NCI-H1048 (cell line): ENCODE measurements around the gene PRKCH.
"Not testable (repeated sequence)": the region's sequence is repeated elsewhere in the genome, so short reads cannot be mapped to it uniquely, and the experiment has no call there.

Experiments
- DNase-seq: peaks from one replicate; lab custom pipeline; 2025; lab: John Stamatoyannopoulos, UW

The PRKCH gene

GRCh38 chr14:61516118-61516743, 194.9 kb downstream of the PRKCH start:
- no peak for DNase-seq

DNA sequence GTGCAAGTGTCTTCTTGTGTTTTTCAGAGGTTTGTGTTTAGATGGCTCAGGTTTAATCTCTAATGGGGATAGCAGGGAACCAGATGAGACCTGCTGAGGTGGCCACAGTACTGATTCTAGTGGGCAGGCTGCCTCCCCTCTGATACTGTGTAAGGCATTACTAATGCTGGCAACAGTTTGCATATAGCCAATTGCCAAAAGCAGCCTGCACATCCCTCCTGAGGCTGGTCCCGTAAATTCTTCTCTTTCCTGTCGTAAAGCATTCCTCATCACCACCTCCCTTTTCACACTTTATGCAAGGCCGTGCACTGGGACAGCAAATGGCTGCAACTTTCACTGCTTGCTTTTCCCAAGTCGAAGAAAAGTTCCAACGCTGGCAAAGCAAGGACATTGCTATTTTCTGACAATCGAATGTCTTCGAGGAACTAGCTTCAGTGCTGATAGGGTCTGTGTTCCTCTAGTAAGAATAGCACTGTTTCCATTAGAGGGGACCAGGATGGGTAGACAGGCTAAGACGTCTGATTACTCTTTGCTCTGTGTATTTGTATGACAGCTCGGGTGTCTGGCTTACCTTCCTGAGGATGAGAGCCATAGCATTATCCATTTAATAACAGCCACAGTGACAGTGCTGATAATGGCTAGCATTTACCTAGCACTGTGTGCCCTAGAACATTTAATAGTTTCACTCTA, 195.7 kb downstream of the PRKCH start:
- DNase-seq, result no peak

DNA sequence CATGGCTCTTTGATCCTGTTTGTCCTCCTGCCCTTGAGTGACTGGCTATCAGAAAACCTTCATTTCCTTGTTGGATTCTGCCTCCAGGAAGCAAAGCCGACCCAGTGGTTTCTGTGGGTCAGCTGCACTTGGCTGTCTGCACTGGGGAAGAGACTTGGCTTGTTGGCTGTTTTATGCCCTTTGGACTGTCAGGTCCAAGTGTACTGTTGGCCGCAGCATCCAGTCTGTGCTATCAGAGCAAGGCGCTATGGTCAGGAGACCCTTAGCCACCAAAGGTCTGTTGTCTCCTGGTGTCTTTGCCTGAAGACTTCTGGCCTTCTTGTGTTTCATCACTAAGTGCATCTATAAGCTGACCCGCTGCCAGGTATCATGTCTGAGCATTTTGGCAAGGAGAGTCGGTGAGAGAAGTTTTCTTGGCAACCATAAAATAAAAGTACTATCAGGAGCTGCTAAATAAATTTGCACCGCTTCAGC, 196.6 kb downstream of the PRKCH start:
- no peak for DNase-seq

GRCh38 chr14:61518403-61518802, 197.0 kb downstream of the PRKCH start:
- DNase-seq, result no peak

- no peak for DNase-seq
Observed at GRCh38 chr14:61519106-61519505, 197.7 kb downstream of the PRKCH start.

DNA sequence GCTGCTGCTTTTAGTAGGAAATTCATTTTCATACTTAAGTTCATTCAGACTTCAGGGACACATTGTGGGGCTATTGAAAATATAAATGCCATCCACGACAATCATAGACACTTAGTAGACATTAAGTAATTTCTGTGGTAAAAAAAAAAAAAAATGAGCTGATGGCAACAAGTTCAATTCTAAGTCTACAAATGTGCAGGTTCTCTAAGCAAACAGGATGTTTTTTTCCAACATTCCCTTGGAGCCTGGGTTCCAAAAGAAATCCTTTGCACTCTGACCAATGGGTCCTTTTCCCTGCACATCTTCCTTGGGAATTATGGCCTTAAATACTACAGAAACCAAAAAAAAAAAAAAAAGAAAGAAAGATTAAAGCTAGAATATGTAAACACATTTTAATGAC, 198.4 kb downstream of the PRKCH start:
- DNase-seq, result no peak

DNA sequence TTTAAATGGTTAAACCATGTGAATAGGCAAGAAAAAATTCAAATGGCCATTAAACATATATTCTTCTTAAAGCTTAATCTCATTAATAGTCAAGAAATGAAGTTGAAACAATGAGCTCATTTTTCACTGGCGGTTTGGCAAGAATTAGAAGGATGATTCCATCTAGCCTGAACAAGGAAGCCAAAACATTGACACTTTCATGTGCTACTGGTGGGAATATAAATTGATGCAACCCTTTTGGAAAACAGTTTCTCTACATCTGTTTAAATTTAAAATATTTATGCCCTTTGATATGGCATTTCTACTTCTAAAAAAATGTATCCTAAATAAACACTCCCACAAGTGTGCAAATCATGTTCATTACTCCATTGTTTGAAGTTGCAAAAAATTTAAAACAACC, 199.2 kb downstream of the PRKCH start:
- no peak for DNase-seq

GRCh38 chr14:61521773-61522172, 200.4 kb downstream of the PRKCH start:
- DNase-seq, result no peak

GRCh38 chr14:61523751-61524150, 202.4 kb downstream of the PRKCH start:
- no peak for DNase-seq

GRCh38 chr14:61524211-61524806, 202.9 kb downstream of the PRKCH start:
- DNase-seq, result no peak

- DNase-seq, result no peak
Observed at GRCh38 chr14:61524936-61525292, 203.5 kb downstream of the PRKCH start.

- DNase-seq, result no peak
Observed at GRCh38 chr14:61525293-61526011, 204.1 kb downstream of the PRKCH start.

- no peak for DNase-seq
Observed at GRCh38 chr14:61526405-61527312, 205.3 kb downstream of the PRKCH start.

DNA sequence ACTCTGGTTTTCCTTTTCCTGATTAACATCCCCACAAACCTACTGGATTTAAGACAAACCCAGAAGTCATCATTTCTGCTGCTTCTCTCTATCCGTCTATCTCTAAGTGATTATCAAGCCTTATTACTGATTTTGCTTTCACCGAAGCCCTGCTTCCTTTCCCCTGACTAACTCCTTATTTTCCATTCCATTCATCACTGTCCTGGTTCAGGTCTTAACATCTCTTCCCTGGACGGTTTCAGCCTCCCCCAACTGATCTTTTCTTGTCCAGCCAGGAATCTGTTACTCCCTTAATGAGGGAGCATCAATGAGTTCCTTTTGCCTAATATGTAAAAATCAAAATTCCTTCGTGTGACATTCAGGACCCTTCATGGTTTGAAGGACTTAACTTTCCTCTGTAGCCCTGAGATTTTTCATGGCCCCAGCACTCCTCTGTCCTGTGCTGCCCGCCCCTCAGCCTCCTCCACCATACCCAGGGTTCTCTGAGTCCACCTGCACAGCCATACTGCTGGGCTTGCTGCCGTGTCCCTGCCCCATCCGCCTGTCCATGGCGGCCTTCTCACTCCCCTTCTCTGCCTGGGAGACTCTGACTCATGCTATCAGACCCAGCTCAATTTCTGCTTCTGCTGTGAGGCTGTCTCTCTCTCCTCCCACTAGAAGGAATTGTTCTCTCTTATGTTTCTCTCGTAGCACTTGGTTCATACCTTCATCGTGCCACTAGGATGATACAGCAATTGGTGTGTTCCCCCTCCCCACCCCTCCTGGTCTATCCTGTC, 206.1 kb downstream of the PRKCH start:
- no peak for DNase-seq

- DNase-seq, result no peak
Observed at GRCh38 chr14:61528591-61529021, 207.2 kb downstream of the PRKCH start.

GRCh38 chr14:61529360-61529759, 208.0 kb downstream of the PRKCH start:
- DNase-seq, result not testable (repeated sequence)

- DNase-seq, result no peak
Observed at GRCh38 chr14:61530296-61530695, 208.9 kb downstream of the PRKCH start.

- DNase-seq, result no peak
Observed at GRCh38 chr14:61530896-61531295, 209.5 kb downstream of the PRKCH start.

GRCh38 chr14:61531465-61532122, 210.2 kb downstream of the PRKCH start:
- DNase-seq, result no peak

DNA sequence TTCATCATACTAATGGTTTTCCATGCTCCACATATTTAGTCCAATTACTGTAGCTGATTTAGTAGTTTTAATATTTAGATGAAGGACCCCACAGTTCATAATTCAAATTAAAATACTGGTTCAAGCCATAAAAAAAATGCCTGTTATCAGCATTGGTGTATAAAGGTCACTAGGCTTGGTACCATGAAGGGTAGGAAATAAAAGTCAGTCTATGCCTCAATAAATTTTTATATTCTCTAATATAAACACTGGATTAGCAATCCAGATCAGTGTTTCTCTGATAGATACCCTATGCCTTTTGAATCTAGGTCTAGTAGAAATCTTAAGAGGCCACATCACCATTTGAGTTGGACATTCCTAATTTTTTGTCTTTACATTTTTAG, 210.7 kb downstream of the PRKCH start:
- DNase-seq, result no peak
